Lower leg skin (tissue), 3 donors: ENCODE measurements around the gene MRPL10.

Source experiments
- POLR2A ChIP-seq, 2 donors: fragments of 450-650 bp; IDR thresholded peaks; one replicate each; pipeline ENCODE4 v1.6.1; 2016 to 2017; ENCODE audit warnings: antibody characterized with exemption in 2 of 2, mild to moderate bottlenecking in 1 of 2, moderate library complexity in 1 of 2
- TF ChIP-seq, protein P1 (sequence below), 3 donors: fragments of 450-650 bp; IDR thresholded peaks; one replicate each; pipeline ENCODE4 v1.5.1; 2016; ENCODE audit warnings: antibody characterized with exemption in 3 of 3, mild to moderate bottlenecking in 3 of 3, moderate library complexity in 2 of 3

DNA sequence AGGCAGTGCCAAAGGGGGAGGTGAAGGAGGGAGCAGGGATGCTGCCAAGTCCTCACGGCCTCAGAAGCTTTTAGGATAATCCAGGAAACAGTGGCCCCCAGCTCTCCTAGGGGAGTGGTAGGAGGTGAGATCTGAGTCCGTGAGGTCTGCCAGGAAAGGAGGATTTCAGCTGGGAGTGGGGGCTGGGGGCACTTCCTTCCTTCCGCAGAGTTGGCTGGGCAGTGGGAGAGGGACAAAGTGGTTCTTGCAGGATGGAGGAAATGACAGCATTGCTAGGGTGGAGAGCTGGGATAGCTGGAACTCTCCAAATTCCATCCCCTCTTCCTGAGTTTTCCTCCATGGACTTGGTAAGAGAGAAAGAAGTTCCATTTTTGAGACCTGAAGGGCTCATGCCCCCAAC, 24.4 kb upstream of the MRPL10 start:
- no peak for TF ChIP-seq POLR2A (IDR thresholded peaks at IDR 0.05)
- TF ChIP-seq, protein P1, sequence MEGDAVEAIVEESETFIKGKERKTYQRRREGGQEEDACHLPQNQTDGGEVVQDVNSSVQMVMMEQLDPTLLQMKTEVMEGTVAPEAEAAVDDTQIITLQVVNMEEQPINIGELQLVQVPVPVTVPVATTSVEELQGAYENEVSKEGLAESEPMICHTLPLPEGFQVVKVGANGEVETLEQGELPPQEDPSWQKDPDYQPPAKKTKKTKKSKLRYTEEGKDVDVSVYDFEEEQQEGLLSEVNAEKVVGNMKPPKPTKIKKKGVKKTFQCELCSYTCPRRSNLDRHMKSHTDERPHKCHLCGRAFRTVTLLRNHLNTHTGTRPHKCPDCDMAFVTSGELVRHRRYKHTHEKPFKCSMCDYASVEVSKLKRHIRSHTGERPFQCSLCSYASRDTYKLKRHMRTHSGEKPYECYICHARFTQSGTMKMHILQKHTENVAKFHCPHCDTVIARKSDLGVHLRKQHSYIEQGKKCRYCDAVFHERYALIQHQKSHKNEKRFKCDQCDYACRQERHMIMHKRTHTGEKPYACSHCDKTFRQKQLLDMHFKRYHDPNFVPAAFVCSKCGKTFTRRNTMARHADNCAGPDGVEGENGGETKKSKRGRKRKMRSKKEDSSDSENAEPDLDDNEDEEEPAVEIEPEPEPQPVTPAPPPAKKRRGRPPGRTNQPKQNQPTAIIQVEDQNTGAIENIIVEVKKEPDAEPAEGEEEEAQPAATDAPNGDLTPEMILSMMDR (IDR thresholded peaks at IDR 0.05): no peak
